GM10266 (cell line): ENCODE data around the gene SLC22A23.

Experiments used
- DNase-seq: peaks from one replicate; pipeline ENCODE4 v3.0.0; 2012; ENCODE audit errors: extremely low spot score
- CTCF ChIP-seq: IDR thresholded peaks from 2 replicates; pipeline ENCODE4 v1.5.1; 2012; ENCODE audit warnings: mild to moderate bottlenecking, low read depth; ENCODE audit not compliant: control insufficient read depth, insufficient read depth; ENCODE audit errors: missing control alignments

The SLC22A23 gene

GRCh38 chr6:3264356-3264755, 192.5 kb downstream of the SLC22A23 start:
- no peak for DNase-seq
- TF ChIP-seq CTCF = no peak

- TF ChIP-seq CTCF = no peak
- no peak for DNase-seq
Observed at GRCh38 chr6:3263096-3263495, 193.8 kb downstream of the SLC22A23 start.

GRCh38 chr6:3261921-3262320, 194.9 kb downstream of the SLC22A23 start:
- TF ChIP-seq CTCF = no peak
- DNase-seq = no peak

GRCh38 chr6:3261518-3261820, 195.4 kb downstream of the SLC22A23 start:
- TF ChIP-seq CTCF = no peak

GRCh38 chr6:3260772-3261517, 195.9 kb downstream of the SLC22A23 start:
- DNase-seq = no peak
- no peak for TF ChIP-seq CTCF

More at GRCh38 chr6:3261518-3261820, 195.4 kb downstream of the SLC22A23 start:
- no peak for DNase-seq

GRCh38 chr6:3260296-3260695, 196.6 kb downstream of the SLC22A23 start:
- no peak for TF ChIP-seq CTCF
- DNase-seq = no peak

- TF ChIP-seq CTCF = no peak
- DNase-seq = peak; percentile 64
Observed at GRCh38 chr6:3259491-3259958, 197.3 kb downstream of the SLC22A23 start.
